NCI-H510A (cell line): ENCODE data around the gene ZNF14.
"Not testable (repeated sequence)": the region's sequence is repeated elsewhere in the genome, so short reads cannot be mapped to it uniquely, and the experiment has no call there.

Source experiments
- DNase-seq: peaks from one replicate; lab custom pipeline; 2025; lab: John Stamatoyannopoulos, UW

The ZNF14 gene

GRCh38 chr19:19687090-19687489 is 45.8 kb downstream of the ZNF14 start:
- DNase-seq: no peak

GRCh38 chr19:19686580-19686979 is 46.3 kb downstream of the ZNF14 start:
- no peak for DNase-seq

- not testable (repeated sequence) for DNase-seq
These were observed 46.8 kb downstream of the ZNF14 start for GRCh38 chr19:19686119-19686518.

DNA sequence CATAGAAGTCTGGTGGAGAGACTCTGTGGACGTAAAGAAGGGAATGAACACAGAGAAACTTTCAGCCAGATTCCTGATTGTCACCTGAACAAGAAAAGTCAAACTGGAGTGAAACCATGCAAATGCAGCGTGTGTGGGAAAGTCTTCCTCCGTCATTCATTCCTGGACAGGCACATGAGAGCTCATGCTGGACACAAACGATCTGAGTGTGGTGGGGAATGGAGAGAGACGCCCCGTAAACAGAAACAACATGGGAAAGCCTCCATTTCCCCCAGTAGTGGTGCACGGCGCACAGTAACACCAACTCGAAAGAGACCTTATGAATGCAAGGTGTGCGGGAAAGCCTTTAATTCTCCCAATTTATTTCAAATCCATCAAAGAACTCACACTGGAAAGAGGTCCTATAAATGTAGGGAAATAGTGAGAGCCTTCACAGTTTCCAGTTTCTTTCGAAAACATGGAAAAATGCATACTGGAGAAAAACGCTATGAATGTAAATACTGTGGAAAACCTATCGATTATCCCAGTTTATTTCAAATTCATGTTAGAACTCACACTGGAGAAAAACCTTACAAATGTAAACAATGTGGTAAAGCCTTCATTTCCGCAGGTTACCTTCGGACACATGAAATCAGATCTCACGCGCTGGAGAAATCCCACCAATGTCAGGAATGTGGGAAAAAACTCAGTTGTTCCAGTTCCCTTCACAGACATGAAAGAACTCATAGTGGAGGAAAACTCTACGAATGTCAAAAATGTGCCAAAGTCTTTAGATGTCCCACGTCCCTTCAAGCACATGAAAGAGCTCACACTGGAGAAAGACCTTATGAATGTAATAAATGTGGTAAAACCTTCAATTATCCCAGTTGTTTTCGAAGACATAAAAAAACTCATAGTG is 53.5 kb downstream of the ZNF14 start:
- DNase-seq: no peak

DNA sequence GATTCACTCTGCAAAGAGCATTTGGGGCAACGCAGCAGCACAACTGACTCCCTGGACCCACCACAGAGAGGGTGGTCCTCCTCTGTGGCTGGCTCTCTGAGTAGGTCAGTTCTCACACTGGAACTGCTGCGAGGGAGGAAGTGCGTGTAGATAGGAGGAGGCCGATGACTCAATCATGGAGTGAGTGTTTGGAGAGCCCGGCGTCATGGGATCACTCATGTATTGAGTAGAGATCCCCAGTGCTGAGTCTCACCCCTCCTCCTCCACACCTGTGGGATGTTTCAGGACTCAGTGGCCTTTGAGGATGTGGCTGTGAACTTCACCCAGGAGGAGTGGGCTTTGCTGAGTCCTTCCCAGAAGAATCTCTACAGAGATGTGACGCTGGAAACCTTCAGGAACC is 55.3 kb downstream of the ZNF14 start:
- no peak for DNase-seq

DNA sequence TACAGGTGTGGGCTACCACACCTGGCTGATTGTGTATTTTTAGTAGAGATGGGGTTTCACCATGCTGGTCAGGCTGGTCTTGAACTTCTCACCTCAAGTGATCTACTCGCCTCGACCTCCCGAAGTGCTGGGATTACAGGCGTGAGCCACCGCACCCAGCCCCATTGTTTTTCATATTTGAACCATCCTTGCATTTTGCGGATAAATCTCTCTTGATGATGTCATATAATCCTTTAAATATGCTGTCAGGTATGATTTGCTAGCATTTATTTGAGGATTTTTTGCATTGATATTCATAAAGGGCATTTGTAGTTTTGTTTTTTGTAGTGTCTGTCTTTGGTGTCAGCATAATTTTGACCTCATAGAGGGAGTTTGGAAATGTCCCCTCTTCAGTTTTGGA is 58.6 kb downstream of the ZNF14 start:
- no peak for DNase-seq

- no peak for DNase-seq
These were observed 60.1 kb downstream of the ZNF14 start for GRCh38 chr19:19672816-19673215.

- DNase-seq: no peak
These were observed 62.8 kb downstream of the ZNF14 start for GRCh38 chr19:19670070-19670551.

DNA sequence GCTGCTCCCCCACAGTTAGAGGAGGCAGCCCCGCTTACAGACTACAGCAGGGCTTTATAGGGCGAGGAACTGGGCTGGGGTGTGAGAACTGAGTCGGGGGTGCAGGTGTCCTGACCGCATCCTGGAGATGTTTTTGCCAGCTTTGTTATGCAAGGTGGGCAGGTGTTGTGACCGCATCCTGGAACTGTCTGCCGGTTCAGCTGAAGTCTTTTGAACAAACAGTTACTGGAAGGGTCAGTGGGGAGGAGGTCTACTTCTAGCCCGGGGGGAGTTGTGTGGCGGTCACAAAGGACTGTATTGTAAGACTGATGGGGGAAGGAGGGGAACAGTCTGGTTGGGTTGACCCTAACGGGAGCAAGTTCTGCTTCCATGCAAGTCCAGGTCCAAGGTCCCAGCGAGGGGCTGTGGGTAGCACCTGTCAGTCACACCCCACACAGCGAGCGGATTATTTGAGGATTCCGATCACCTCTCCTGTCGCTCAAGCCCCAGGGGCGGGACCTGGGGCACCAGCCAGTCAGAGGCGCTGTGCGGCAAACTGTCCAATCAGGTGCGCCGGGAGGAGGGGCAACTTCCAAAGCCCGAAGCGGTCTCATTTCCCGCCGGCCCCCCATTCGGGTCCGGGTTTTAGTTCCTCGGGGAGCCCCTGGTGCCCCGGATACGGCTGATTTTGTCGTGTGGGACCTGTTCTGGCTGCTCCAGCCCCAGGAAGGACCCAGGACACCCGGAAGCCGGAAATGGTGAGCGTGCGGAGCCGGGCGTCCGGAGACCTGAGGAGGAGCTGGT is 64.5 kb downstream of the ZNF14 start, which contains the start of gene ZNF101:
ZNF101 (plus strand) TSS at position 610 of the 783 bp plus-strand sequence; CDS start at position 735, 125 bp downstream.
- DNase-seq: peak; percentile 92

DNA sequence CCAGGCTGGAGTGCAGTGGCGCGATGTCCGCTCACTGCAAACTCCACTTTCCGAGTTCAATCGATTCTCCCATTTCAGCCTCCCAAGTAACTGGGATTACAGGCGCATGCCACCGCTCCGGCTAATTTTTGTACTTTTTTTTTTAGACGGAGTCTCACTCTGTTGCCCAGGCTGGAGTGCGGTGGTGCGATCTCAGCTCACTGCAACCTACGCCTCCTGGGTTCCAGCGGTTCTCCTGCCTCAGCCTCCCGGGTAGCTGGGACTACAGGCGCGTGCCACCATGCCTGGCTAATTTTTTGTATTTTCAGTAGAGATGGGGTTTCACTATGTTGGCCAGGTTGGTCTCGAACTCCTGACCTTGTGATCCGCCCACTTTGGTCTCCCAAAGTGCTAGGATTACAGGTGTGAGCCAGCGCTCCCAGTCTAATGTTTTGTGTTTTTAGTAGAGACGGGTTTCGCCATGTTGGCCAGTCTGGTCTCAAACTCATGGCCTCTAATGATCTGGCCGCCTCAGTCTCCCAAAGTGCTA is 67.4 kb downstream of the ZNF14 start:
- not testable (repeated sequence) for DNase-seq

DNA sequence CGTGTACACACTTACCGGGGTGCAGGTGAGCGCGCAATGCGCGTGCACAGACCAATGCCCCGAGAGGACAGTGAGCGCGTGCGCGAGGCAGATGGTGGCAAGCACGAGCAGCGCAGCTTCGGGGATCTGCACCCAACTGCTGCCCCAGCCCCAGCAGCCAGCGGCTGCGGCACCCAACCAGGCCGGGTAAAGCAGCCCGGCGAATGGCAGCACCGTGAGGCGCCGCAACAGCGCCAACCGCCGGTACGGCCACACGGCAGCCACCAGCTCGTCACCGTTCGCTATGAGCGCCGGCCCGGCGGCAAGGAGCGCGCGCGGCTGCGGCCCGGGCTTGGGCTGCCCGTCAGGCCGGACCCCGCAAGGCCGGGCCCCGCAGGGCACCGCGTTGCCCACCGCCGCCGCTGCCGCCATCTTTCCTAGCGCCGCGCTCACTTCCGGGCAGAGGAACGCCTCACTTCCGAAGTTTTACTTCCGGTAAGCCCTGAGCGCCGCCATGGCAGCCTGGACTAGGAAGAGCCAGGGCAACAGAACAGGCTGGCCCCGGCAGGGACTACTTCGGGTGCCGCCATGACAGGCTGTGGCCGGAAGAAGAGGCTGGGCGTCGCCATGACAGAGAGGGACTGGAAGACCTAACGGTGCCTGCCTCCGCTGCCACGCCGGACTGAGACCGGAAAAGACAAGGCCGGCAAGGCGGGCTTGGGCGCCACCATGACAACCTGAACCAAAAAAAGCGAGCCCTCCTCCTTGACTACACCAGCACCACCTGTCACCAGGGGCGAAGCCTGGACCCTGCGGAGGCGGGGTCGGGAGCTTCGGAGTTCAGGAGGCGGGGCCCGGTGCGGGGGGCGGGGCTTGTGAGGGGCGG is 69.4 kb downstream of the ZNF14 start, which contains the start of gene ATP13A1:
ATP13A1 (minus strand) TSS at position 421 of the 865 bp plus-strand sequence; CDS start at position 411, 10 bp downstream.
- DNase-seq: peak; percentile 97

GRCh38 chr19:19662871-19663255 is 70.0 kb downstream of the ZNF14 start:
- DNase-seq: no peak

GRCh38 chr19:19662344-19662743 is 70.6 kb downstream of the ZNF14 start:
- no peak for DNase-seq

GRCh38 chr19:19661675-19662251 is 71.1 kb downstream of the ZNF14 start:
- DNase-seq: no peak

DNA sequence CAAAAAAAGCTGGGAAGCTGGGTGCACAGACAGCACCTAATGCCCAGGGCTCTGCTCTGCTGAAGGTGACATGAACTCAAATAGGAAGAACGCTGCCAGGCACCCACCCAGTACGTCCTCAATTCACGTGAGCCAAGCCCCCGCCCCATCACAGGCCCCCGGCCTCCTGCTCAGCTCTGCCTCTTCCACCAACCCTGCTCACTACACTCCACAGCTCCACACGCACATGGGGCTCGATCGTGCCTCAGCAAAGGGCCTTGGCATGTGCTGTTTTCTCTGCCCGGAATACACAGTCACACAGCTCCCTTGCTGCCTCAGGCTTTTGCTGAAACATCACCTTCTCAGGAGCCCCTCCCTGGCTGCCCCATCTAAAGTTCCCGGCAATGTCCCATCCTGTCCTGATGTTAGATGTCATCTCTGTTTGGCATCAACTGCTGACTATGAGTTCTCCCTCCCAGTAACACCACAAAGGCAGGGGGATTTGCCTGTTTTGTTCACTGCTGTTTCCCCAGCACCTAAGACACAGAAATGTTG is 71.7 kb downstream of the ZNF14 start:
- DNase-seq: no peak
